ENCODE data around the gene FARP2.

FARP2 gene

DNA sequence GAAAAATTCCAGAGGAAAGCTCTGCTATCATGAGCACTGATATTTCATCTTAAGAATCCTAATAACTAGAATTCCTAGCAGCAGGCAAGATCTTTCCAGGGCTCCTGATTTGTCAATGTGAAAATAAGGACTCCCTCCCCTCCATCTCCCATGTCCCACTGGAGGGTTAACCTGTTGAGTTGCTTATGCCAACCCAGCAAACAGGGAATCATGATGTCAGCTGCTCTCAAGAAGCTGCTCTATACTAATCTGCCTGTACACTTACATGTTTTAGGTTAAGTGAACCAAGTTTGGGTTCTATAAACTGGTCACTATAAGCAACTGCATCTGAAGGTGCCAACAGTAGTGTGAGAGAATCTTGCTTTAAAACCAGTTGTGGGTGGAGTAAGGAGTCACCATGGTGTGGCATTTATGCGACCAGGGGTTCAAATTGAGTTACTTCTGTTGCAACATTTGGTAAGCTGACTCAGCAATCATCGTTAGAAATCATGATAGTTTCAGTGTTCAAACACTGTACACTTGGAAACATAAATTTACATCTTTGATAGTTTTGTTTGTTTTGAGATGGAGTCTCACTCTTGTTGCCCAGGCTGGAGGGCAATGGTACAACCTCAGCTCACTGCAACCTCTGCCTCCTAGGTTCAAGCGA, 98.9 kb downstream of the FARP2 start:
- DNase-seq (ENCODE audit: low spot score) = no peak
- in situ Hi-C loops (cut with MboI; ENCODE audit: low pct_unique_long_range_greater_than_20kb, low sequenced_read_pairs, unreplicated experiment) = no loop called here
- TF ChIP-seq, protein P1, sequence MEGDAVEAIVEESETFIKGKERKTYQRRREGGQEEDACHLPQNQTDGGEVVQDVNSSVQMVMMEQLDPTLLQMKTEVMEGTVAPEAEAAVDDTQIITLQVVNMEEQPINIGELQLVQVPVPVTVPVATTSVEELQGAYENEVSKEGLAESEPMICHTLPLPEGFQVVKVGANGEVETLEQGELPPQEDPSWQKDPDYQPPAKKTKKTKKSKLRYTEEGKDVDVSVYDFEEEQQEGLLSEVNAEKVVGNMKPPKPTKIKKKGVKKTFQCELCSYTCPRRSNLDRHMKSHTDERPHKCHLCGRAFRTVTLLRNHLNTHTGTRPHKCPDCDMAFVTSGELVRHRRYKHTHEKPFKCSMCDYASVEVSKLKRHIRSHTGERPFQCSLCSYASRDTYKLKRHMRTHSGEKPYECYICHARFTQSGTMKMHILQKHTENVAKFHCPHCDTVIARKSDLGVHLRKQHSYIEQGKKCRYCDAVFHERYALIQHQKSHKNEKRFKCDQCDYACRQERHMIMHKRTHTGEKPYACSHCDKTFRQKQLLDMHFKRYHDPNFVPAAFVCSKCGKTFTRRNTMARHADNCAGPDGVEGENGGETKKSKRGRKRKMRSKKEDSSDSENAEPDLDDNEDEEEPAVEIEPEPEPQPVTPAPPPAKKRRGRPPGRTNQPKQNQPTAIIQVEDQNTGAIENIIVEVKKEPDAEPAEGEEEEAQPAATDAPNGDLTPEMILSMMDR (IDR thresholded peaks at IDR 0.05; ENCODE audit: extremely low read depth, insufficient read depth, missing control alignments) = no peak

DNA sequence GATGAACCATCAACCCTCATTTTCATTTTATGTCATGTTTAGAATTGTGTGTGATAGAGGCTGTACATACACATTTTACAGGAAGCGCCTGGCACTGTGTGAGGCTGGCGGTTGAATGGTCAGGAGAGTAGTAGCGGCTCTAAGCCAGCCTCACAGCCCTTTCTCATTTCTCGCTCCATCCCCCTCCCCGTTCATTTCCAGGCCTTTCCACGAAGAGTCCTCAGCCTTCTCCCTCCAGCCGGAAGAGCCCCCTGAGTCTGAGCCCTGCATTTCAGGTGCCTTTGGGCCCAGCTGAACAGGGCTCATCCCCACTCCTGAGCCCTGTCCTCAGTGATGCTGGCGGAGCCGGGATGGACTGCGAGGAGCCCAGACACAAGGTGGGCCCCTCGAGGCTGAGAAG, 100.5 kb downstream of the FARP2 start:
- in situ Hi-C loops (cut with MboI; ENCODE audit: low pct_unique_long_range_greater_than_20kb, low sequenced_read_pairs, unreplicated experiment) = no loop called here
- TF ChIP-seq, protein P1 (IDR thresholded peaks at IDR 0.05; ENCODE audit: extremely low read depth, insufficient read depth, missing control alignments) = no peak
- no peak for DNase-seq (ENCODE audit: low spot score)

DNA sequence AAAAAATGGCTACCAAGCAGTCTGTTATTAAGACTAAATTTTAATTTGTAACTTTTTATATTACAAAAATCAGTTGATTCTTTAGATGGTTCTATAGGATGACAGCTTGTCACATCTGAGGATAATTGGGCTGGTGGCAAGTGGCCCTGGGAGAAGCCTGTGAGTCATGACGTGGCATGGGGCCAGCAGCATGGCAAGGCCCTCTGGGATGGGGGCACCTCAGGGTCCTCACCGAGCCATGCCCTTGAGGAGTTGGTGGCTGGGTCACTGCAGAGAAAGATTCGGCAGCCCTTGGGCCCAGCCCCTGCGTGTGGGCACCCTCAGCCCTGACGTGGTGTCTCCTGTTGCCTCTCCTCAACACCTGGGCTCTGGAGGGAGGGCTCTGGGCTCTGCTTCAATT, 102.6 kb downstream of the FARP2 start:
- DNase-seq (ENCODE audit: low spot score) = no peak
- TF ChIP-seq, protein P1 (IDR thresholded peaks at IDR 0.05; ENCODE audit: extremely low read depth, insufficient read depth, missing control alignments) = no peak
- in situ Hi-C loops (cut with MboI; ENCODE audit: low pct_unique_long_range_greater_than_20kb, low sequenced_read_pairs, unreplicated experiment) = no loop called here

DNA sequence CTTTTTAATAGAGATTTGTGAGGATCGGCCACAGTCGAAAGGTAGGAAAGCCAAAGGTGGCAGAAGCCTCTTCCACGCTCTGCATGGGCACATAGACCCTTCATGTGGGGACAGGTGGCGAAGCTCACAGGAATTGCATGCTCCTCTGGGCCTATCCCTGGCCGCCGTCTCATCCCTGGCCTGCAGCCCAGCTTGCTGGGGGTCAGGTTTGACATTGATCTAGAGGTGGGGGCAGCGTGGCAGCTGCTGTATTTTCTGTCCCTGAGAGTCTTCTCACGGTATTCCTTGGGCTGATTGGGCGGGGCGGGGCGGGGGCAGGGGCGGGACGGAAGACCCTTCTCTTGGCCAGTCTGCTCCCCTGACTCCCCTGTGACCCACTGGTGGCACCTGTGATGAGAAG, 103.4 kb downstream of the FARP2 start:
- in situ Hi-C loops (cut with MboI; ENCODE audit: low pct_unique_long_range_greater_than_20kb, low sequenced_read_pairs, unreplicated experiment) = no loop called here
- DNase-seq (ENCODE audit: low spot score) = no peak
- TF ChIP-seq, protein P1 (IDR thresholded peaks at IDR 0.05; ENCODE audit: extremely low read depth, insufficient read depth, missing control alignments) = no peak

DNA sequence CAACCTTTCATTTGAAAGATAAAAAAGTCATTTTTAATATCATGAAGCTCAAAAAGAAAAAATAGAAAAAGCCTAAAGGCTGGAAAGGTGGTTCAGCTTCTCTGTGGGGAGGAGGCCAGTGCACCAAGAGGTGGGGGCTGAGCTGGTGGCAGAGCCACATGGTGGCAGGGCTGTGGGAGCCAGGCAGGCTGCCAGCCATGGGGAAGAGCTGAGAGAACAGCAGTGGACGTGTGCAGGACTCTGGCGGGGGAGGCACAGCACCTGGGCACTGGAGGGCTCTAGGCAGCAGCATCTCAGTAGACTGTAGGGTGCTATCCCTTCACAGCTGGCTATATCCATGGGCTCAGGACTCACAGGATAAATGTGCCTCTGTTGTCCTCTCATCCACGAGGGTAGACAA, 104.5 kb downstream of the FARP2 start:
- in situ Hi-C loops (cut with MboI; ENCODE audit: low pct_unique_long_range_greater_than_20kb, low sequenced_read_pairs, unreplicated experiment) = no loop called here
- TF ChIP-seq, protein P1 (IDR thresholded peaks at IDR 0.05; ENCODE audit: extremely low read depth, insufficient read depth, missing control alignments) = no peak
- no peak for DNase-seq (ENCODE audit: low spot score)

DNA sequence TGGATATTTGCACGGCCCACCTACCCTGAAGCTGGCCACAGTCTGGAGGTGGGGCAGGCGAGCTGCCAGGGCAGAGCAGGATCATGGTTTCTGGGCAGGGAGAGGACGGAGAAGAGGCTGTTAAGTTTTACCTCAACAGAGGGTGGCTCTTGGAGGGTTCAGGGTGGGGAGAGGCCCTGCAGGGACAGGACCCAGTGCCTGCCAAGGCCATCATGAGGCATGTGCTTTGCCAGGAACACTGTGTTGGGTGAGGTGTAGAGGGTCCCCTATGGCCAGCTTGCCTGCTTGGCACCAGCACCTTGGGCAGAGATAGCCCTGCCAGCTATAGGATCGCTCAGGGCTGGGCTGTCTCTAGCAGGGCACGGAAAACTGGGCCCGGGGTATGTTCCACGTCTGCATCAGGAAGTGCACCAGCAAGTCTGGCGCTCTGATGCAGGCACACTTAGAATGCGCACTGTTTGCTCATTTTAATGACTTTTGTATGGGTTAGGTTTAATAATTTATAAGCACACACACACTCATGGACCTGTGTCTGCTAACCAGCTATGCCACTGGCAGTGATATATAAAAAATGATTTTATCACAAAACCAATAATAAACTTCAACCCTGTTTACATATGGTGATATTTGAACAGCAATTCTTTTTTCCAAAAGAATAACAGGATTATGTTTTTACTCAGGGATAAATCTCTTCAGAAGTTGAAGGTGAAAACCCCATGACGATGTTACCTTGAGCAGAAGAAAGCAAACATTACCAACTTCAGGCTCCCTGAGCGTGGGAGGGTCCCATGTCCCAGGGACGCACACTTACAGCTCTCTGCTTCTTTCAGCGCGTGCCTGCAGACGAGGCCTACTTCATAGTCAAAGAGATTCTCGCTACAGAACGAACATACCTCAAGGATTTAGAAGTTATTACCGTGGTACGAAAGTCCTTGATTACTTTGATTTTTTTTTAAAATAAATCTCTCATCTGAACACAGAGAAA, 105.9 kb downstream of the FARP2 start:
- in situ Hi-C loops (cut with MboI; ENCODE audit: low pct_unique_long_range_greater_than_20kb, low sequenced_read_pairs, unreplicated experiment) = no loop called here
- TF ChIP-seq, protein P1 (IDR thresholded peaks at IDR 0.05; ENCODE audit: extremely low read depth, insufficient read depth, missing control alignments) = no peak
- no peak for DNase-seq (ENCODE audit: low spot score)
